HG02678 (cell line): ENCODE results near the gene RAB3IL1.

Experiments used
- ATAC-seq: cut with Tn5 transposase; IDR thresholded peaks from one replicate; pipeline ENCODE4 v1.9.1; 2021; ENCODE audit warnings: mild to moderate bottlenecking, moderate library complexity; ENCODE audit not compliant: unreplicated experiment

RAB3IL1 gene

GRCh38 chr11:61850687-61851086, 66.7 kb downstream of the RAB3IL1 start:
- ATAC-seq, result no peak

- ATAC-seq, result no peak
Observed at GRCh38 chr11:61848631-61849030, 68.7 kb downstream of the RAB3IL1 start.

- ATAC-seq, result no peak
Observed at GRCh38 chr11:61847914-61848581, 69.3 kb downstream of the RAB3IL1 start.
